Prostate gland (tissue), 2 donors: Measurements from ENCODE around the gene DOCK11. TPM values are rescaled to one million over a fixed set of nuclear protein-coding genes. Genes with fewer than 3 reads are reported as not detected.

Experiments used
- DNase-seq: peaks from one replicate; pipeline ENCODE4 v3.0.0-alpha.2; 2019; ENCODE audit warnings: low spot score
- H3K27ac ChIP-seq, 2 donors: fragments of 200-600 bp; sonication (generic); 2 replicates each; pipeline ENCODE4 v1.5.1; 2017 to 2019
- H3K27me3 ChIP-seq: fragments of 200-600 bp; sonication (generic); replicated peaks from 2 replicates; pipeline ENCODE4 v1.5.1; 2019; ENCODE audit not compliant: insufficient read depth
- H3K36me3 ChIP-seq, 2 donors: fragments of 200-600 bp; sonication (generic); 1 replicate in 1 of 2; 2 replicates in 1 of 2; pipeline versions ENCODE4 v1.5.1 to v1.8.1; 2017 to 2019
- H3K4me1 ChIP-seq: fragments of 200-600 bp; sonication (generic); replicated peaks from 2 replicates; pipeline ENCODE4 v1.5.1; 2019
- H3K4me3 ChIP-seq, 2 donors: fragments of 200-600 bp; sonication (generic); 2 replicates each; pipeline ENCODE4 v1.5.1; 2017 to 2019
- H3K9me3 ChIP-seq: fragments of 200-600 bp; sonication (generic); 2 replicates; pipeline ENCODE4 v1.5.1; 2017
- CTCF ChIP-seq, 4 experiments: fragments of 200-600 bp in 2 of 4; fragments of 450-650 bp in 2 of 4; sonication (generic) in 2 of 4; IDR thresholded peaks; 1 replicate in 3 of 4; 2 replicates in 1 of 4; pipeline ENCODE4 v1.5.1; 2016 to 2019; ENCODE audit warnings: antibody characterized with exemption in 4 of 4, mild to moderate bottlenecking in 2 of 4, moderate library complexity in 2 of 4
- POLR2A ChIP-seq: fragments of 450-650 bp; IDR thresholded peaks from one replicate; pipeline ENCODE4 v1.6.1; 2016; ENCODE audit warnings: antibody characterized with exemption, mild to moderate bottlenecking
- POLR2AphosphoS5 ChIP-seq: sonication (generic); formaldehyde crosslinking; IDR thresholded peaks from one replicate; pipeline ENCODE4 v1.6.1; 2017; ENCODE audit warnings: antibody characterized with exemption
- WGBS: methylation state at CpG from one replicate; pipeline ENCODE4 v1.1.5; 2018; 5-methylcytosine and 5-hydroxymethylcytosine counted together
- intact Hi-C: fragments of 100-400 bp; cut with DNase I; formaldehyde crosslinking; loops from one replicate; pipeline ENCODE4 v1.14.2; 2022
- total RNA-seq, 2 donors: library from RNA; depleted of rRNA; stranded (reverse); fragments of >200 nt; gene quantifications; one replicate each; pipeline ENCODE4 v1.1.0, GENCODE V29; 2016

DOCK11 gene
- total RNA-seq, 2 donors from 2014 or later, result 2.6 to 4.7 TPM

GRCh38 chrX:118530219-118530911 is 34.8 kb downstream of the DOCK11 start:
- H3K36me3 ChIP-seq, result no peaks in the 10 kb centered on the region
- H3K4me3 ChIP-seq, result no peak overlapping the region
- WGBS, result 65% methylated on average over 3 of the region's 3 CpGs
- H3K9me3 ChIP-seq, result no peaks in the 10 kb centered on the region
- no peak overlapping the region for H3K27ac ChIP-seq
- TF ChIP-seq POLR2A (no peak), POLR2AphosphoS5 (no peak), CTCF (IDR thresholded peaks at IDR 0.05) (no peak)
- H3K4me1 ChIP-seq, result no peaks in the 10 kb centered on the region
- H3K27me3 ChIP-seq, result no peaks in the 10 kb centered on the region
- DNase-seq, result no peak
- intact Hi-C loops, result no loop called here

GRCh38 chrX:118534716-118535493 is 39.3 kb downstream of the DOCK11 start:
- Histone ChIP-seq H3K4me1 (no peaks in the 10 kb centered on the region), H3K9me3 (no peaks in the 10 kb centered on the region), H3K27ac (no peak overlapping the region), H3K36me3 (no peaks in the 10 kb centered on the region), H3K4me3 (no peak overlapping the region), H3K27me3 (no peaks in the 10 kb centered on the region)
- intact Hi-C loops, result no loop called here
- TF ChIP-seq POLR2AphosphoS5 (no peak), CTCF (IDR thresholded peaks at IDR 0.05) (no peak), POLR2A (no peak)
- DNase-seq, result no peak
- 74% methylated on average over 9 of the region's 9 CpGs for WGBS

GRCh38 chrX:118536204-118536603 is 40.6 kb downstream of the DOCK11 start:
- Histone ChIP-seq H3K27ac (no peak overlapping the region), H3K4me1 (no peaks in the 10 kb centered on the region), H3K36me3 (no peaks in the 10 kb centered on the region), H3K9me3 (no peaks in the 10 kb centered on the region), H3K27me3 (no peaks in the 10 kb centered on the region), H3K4me3 (no peak overlapping the region)
- no peak for DNase-seq
- 87% methylated on average over 2 of the region's 2 CpGs for WGBS
- intact Hi-C loops, result no loop called here
- no peak for TF ChIP-seq CTCF (IDR thresholded peaks at IDR 0.05)
- TF ChIP-seq POLR2A, result no peak
- no peak for TF ChIP-seq POLR2AphosphoS5

- Histone ChIP-seq H3K4me1 (no peaks in the 10 kb centered on the region), H3K27me3 (no peaks in the 10 kb centered on the region), H3K36me3 (no peaks in the 10 kb centered on the region), H3K9me3 (no peaks in the 10 kb centered on the region), H3K27ac (no peak overlapping the region), H3K4me3 (no peak overlapping the region)
- no peak for DNase-seq
- intact Hi-C loops, result no loop called here
- no peak for TF ChIP-seq CTCF (IDR thresholded peaks at IDR 0.05)
- no peak for TF ChIP-seq POLR2AphosphoS5
- no peak for TF ChIP-seq POLR2A
- WGBS, result 9% methylated on average over 6 of the region's 6 CpGs
Measured at GRCh38 chrX:118536687-118537461, 41.3 kb downstream of the DOCK11 start.
